Measurements from ENCODE around the gene DAPK1.

The DAPK1 gene

GRCh38 chr9:87516926-87517290 is 19.2 kb downstream of the DAPK1 start:
- no peak for DNase-seq (ENCODE audit: low read depth)

- no peak for DNase-seq (ENCODE audit: low read depth)
Measured at GRCh38 chr9:87517732-87518131, 20.1 kb downstream of the DAPK1 start.

GRCh38 chr9:87518702-87519335 is 21.2 kb downstream of the DAPK1 start:
- no peak for DNase-seq (ENCODE audit: low read depth)

GRCh38 chr9:87519461-87519860 is 21.8 kb downstream of the DAPK1 start:
- DNase-seq (ENCODE audit: low read depth): no peak

- no peak for DNase-seq (ENCODE audit: low read depth)
Measured at GRCh38 chr9:87520172-87520683, 22.6 kb downstream of the DAPK1 start.

GRCh38 chr9:87521834-87522233 is 24.2 kb downstream of the DAPK1 start:
- no peak for DNase-seq (ENCODE audit: low read depth)

GRCh38 chr9:87524061-87524460 is 26.4 kb downstream of the DAPK1 start:
- DNase-seq (ENCODE audit: low read depth): no peak

GRCh38 chr9:87525546-87526303 is 28.1 kb downstream of the DAPK1 start:
- no peak for DNase-seq (ENCODE audit: low read depth)

- no peak for DNase-seq (ENCODE audit: low read depth)
Measured at GRCh38 chr9:87527211-87527916, 29.7 kb downstream of the DAPK1 start.

GRCh38 chr9:87528969-87529368 is 31.3 kb downstream of the DAPK1 start:
- no peak for DNase-seq (ENCODE audit: low read depth)

- no peak for DNase-seq (ENCODE audit: low read depth)
Measured at GRCh38 chr9:87529671-87530070, 32.0 kb downstream of the DAPK1 start.

- DNase-seq (ENCODE audit: low read depth): no peak
Measured at GRCh38 chr9:87530716-87531115, 33.0 kb downstream of the DAPK1 start.

GRCh38 chr9:87531370-87532295 is 34.0 kb downstream of the DAPK1 start:
- DNase-seq (ENCODE audit: low read depth): no peak

GRCh38 chr9:87533271-87533670 is 35.6 kb downstream of the DAPK1 start:
- DNase-seq (ENCODE audit: low read depth): no peak

- no peak for DNase-seq (ENCODE audit: low read depth)
Measured at GRCh38 chr9:87534036-87534435, 36.4 kb downstream of the DAPK1 start.

GRCh38 chr9:87534957-87535356 is 37.3 kb downstream of the DAPK1 start:
- no peak for DNase-seq (ENCODE audit: low read depth)

GRCh38 chr9:87535817-87536539 is 38.3 kb downstream of the DAPK1 start:
- no peak for DNase-seq (ENCODE audit: low read depth)

GRCh38 chr9:87537625-87538024 is 40.0 kb downstream of the DAPK1 start:
- no peak for DNase-seq (ENCODE audit: low read depth)

- DNase-seq (ENCODE audit: low read depth): no peak
Measured at GRCh38 chr9:87540444-87541105, 42.9 kb downstream of the DAPK1 start.

- no peak for DNase-seq (ENCODE audit: low read depth)
Measured at GRCh38 chr9:87541663-87542062, 44.0 kb downstream of the DAPK1 start.

- no peak for DNase-seq (ENCODE audit: low read depth)
Measured at GRCh38 chr9:87542141-87542540, 44.5 kb downstream of the DAPK1 start.

Measured in activated T-cell treated with anti-CD3 and anti-CD28 coated beads for 24 hours (primary cell).